ENCODE measurements around the gene RNF157. TPM values are rescaled to one million over a fixed set of nuclear protein-coding genes. Genes with fewer than 3 reads are reported as not detected.

RNF157 gene
- total and polyA plus RNA-seq, 2 of the 13 experiments (the other 11 are each of a cell fraction or from before 2014, with no cell fraction given) = 0.44 to 1.5 TPM

DNA sequence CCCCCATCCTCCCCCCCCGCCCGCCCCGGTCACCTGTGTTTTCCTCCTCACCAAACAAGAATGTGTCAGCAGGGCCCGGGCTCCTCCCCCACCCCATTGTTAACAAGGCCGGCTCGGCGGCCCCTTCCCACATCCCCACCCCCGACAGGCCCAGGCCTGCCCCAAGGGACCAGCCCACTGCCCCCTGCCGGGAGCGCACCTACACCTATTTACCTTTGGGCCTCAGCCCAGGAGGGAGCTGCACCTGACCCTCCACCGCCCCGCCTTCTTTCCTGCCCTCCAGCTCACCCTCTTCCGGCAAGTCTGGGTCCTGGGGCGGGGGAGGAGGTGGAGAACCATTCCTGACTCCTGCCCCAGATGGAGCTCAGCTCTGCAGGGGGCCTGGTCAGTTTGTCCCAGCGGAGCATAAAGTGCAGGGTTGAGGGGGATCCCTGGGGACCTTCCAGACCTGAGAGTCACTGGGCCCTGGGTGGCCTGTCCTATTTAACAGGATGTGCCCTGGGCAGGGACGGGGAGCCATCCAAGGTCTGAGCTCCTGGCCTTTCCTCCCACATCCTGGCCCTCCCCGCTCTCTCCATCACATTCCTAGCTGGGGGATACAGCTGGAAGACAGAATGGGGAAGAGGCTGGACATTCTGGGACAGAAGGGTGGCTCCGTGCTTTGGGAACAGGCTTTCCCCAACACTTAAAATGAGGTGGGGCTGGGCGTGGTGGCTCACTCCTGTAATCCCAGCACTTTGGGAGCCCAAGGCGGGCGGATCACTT, 107.5 kb downstream of the RNF157 start (continued):
- TF ChIP-seq POLR2G (IDR thresholded peaks at IDR 0.05; ENCODE audit: low read depth, low read length) (no peak), ZNF180 (CRISPR knock-in tag; IDR thresholded peaks at IDR 0.05; ENCODE audit: borderline replicate concordance, low read depth) (no peak), ZFP36 (IDR thresholded peaks at IDR 0.05; ENCODE audit: borderline replicate concordance, low read depth, low read length, partially characterized antibody) (no peak), RFX3 (CRISPR knock-in tag; IDR thresholded peaks at IDR 0.05) (no peak), SMAD3 (CRISPR knock-in tag; IDR thresholded peaks at IDR 0.05) (no peak), TBP (CRISPR knock-in tag; IDR thresholded peaks at IDR 0.05) (no peak), ZBTB8A (CRISPR knock-in tag; IDR thresholded peaks at IDR 0.05; ENCODE audit: borderline replicate concordance, low read depth) (no peak), SRSF1 (optimal IDR thresholded peaks at IDR 0.05; ENCODE audit: low read depth, low read length) (no peak), TP53 (CRISPR knock-in tag; conservative IDR thresholded peaks at IDR 0.05) (no peak)
- TF ChIP-seq, protein P1, sequence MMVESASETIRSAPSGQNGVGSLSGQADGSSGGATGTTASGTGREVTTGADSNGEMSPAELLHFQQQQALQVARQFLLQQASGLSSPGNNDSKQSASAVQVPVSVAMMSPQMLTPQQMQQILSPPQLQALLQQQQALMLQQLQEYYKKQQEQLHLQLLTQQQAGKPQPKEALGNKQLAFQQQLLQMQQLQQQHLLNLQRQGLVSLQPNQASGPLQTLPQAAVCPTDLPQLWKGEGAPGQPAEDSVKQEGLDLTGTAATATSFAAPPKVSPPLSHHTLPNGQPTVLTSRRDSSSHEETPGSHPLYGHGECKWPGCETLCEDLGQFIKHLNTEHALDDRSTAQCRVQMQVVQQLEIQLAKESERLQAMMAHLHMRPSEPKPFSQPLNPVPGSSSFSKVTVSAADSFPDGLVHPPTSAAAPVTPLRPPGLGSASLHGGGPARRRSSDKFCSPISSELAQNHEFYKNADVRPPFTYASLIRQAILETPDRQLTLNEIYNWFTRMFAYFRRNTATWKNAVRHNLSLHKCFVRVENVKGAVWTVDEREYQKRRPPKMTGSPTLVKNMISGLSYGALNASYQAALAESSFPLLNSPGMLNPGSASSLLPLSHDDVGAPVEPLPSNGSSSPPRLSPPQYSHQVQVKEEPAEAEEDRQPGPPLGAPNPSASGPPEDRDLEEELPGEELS (CRISPR knock-in tag; IDR thresholded peaks at IDR 0.05) = peak; percentile 75
- TF ChIP-seq, protein P2, sequence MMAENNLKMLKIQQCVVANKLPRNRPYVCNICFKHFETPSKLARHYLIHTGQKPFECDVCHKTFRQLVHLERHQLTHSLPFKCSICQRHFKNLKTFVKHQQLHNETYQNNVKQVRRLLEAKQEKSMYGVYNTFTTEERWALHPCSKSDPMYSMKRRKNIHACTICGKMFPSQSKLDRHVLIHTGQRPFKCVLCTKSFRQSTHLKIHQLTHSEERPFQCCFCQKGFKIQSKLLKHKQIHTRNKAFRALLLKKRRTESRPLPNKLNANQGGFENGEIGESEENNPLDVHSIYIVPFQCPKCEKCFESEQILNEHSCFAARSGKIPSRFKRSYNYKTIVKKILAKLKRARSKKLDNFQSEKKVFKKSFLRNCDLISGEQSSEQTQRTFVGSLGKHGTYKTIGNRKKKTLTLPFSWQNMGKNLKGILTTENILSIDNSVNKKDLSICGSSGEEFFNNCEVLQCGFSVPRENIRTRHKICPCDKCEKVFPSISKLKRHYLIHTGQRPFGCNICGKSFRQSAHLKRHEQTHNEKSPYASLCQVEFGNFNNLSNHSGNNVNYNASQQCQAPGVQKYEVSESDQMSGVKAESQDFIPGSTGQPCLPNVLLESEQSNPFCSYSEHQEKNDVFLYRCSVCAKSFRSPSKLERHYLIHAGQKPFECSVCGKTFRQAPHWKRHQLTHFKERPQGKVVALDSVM (CRISPR knock-in tag; IDR thresholded peaks at IDR 0.05) = no peak
- TF ChIP-seq, protein P3, sequence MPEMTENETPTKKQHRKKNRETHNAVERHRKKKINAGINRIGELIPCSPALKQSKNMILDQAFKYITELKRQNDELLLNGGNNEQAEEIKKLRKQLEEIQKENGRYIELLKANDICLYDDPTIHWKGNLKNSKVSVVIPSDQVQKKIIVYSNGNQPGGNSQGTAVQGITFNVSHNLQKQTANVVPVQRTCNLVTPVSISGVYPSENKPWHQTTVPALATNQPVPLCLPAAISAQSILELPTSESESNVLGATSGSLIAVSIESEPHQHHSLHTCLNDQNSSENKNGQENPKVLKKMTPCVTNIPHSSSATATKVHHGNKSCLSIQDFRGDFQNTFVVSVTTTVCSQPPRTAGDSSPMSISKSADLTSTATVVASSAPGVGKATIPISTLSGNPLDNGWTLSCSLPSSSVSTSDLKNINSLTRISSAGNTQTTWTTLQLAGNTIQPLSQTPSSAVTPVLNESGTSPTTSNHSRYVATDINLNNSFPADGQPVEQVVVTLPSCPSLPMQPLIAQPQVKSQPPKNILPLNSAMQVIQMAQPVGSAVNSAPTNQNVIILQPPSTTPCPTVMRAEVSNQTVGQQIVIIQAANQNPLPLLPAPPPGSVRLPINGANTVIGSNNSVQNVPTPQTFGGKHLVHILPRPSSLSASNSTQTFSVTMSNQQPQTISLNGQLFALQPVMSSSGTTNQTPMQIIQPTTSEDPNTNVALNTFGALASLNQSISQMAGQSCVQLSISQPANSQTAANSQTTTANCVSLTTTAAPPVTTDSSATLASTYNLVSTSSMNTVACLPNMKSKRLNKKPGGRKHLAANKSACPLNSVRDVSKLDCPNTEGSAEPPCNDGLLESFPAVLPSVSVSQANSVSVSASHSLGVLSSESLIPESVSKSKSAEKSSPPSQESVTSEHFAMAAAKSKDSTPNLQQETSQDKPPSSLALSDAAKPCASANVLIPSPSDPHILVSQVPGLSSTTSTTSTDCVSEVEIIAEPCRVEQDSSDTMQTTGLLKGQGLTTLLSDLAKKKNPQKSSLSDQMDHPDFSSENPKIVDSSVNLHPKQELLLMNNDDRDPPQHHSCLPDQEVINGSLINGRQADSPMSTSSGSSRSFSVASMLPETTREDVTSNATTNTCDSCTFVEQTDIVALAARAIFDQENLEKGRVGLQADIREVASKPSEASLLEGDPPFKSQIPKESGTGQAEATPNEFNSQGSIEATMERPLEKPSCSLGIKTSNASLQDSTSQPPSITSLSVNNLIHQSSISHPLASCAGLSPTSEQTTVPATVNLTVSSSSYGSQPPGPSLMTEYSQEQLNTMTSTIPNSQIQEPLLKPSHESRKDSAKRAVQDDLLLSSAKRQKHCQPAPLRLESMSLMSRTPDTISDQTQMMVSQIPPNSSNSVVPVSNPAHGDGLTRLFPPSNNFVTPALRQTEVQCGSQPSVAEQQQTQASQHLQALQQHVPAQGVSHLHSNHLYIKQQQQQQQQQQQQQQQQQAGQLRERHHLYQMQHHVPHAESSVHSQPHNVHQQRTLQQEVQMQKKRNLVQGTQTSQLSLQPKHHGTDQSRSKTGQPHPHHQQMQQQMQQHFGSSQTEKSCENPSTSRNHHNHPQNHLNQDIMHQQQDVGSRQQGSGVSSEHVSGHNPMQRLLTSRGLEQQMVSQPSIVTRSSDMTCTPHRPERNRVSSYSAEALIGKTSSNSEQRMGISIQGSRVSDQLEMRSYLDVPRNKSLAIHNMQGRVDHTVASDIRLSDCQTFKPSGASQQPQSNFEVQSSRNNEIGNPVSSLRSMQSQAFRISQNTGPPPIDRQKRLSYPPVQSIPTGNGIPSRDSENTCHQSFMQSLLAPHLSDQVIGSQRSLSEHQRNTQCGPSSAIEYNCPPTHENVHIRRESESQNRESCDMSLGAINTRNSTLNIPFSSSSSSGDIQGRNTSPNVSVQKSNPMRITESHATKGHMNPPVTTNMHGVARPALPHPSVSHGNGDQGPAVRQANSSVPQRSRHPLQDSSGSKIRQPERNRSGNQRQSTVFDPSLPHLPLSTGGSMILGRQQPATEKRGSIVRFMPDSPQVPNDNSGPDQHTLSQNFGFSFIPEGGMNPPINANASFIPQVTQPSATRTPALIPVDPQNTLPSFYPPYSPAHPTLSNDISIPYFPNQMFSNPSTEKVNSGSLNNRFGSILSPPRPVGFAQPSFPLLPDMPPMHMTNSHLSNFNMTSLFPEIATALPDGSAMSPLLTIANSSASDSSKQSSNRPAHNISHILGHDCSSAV (CRISPR knock-in tag; IDR thresholded peaks at IDR 0.05; ENCODE audit: borderline replicate concordance) = no peak
- TF ChIP-seq, protein P4, sequence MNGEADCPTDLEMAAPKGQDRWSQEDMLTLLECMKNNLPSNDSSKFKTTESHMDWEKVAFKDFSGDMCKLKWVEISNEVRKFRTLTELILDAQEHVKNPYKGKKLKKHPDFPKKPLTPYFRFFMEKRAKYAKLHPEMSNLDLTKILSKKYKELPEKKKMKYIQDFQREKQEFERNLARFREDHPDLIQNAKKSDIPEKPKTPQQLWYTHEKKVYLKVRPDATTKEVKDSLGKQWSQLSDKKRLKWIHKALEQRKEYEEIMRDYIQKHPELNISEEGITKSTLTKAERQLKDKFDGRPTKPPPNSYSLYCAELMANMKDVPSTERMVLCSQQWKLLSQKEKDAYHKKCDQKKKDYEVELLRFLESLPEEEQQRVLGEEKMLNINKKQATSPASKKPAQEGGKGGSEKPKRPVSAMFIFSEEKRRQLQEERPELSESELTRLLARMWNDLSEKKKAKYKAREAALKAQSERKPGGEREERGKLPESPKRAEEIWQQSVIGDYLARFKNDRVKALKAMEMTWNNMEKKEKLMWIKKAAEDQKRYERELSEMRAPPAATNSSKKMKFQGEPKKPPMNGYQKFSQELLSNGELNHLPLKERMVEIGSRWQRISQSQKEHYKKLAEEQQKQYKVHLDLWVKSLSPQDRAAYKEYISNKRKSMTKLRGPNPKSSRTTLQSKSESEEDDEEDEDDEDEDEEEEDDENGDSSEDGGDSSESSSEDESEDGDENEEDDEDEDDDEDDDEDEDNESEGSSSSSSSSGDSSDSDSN (CRISPR knock-in tag; IDR thresholded peaks at IDR 0.05) = 0 out of 2 replicates have a peak, but pooled peaks have one; percentile 29
